ENCODE results near the gene OPTC.

Gene OPTC

GRCh38 chr1:203465146-203465798, 28.7 kb upstream of the OPTC start:
- DNase-seq (ENCODE audit: low read depth): no peak

GRCh38 chr1:203465948-203466347, 28.0 kb upstream of the OPTC start:
- no peak for DNase-seq (ENCODE audit: low read depth)

GRCh38 chr1:203466906-203467549, 26.9 kb upstream of the OPTC start:
- peak; percentile 23 for DNase-seq (ENCODE audit: low read depth)

GRCh38 chr1:203467550-203467921, 26.4 kb upstream of the OPTC start:
- DNase-seq (ENCODE audit: low read depth): peak; percentile 29

GRCh38 chr1:203468326-203468725, 25.6 kb upstream of the OPTC start:
- DNase-seq (ENCODE audit: low read depth): no peak

- no peak for DNase-seq (ENCODE audit: low read depth)
These were observed 23.7 kb upstream of the OPTC start for GRCh38 chr1:203470240-203470639.

GRCh38 chr1:203471841-203472240, 22.1 kb upstream of the OPTC start:
- no peak for DNase-seq (ENCODE audit: low read depth)

GRCh38 chr1:203473281-203473680, 20.7 kb upstream of the OPTC start:
- DNase-seq (ENCODE audit: low read depth): no peak

GRCh38 chr1:203473781-203474305, 20.1 kb upstream of the OPTC start:
- DNase-seq (ENCODE audit: low read depth): no peak

GRCh38 chr1:203475012-203475981, 18.7 kb upstream of the OPTC start, which contains the start of gene PRELP:
TSS of gene PRELP (plus strand) at chr1:203475806. CDS start at chr1:203483185, 7,379 bp downstream.
- no peak for DNase-seq (ENCODE audit: low read depth)

GRCh38 chr1:203476216-203476814, 17.6 kb upstream of the OPTC start:
- DNase-seq (ENCODE audit: low read depth): no peak

GRCh38 chr1:203477748-203478147, 16.2 kb upstream of the OPTC start:
- no peak for DNase-seq (ENCODE audit: low read depth)

- no peak for DNase-seq (ENCODE audit: low read depth)
These were observed 15.7 kb upstream of the OPTC start for GRCh38 chr1:203478231-203478630.

- no peak for DNase-seq (ENCODE audit: low read depth)
These were observed 15.0 kb upstream of the OPTC start for GRCh38 chr1:203478986-203479385.

GRCh38 chr1:203479646-203480045, 14.3 kb upstream of the OPTC start:
- no peak for DNase-seq (ENCODE audit: low read depth)

- DNase-seq (ENCODE audit: low read depth): peak; percentile 70
These were observed 13.9 kb upstream of the OPTC start for GRCh38 chr1:203480084-203480483.

GRCh38 chr1:203480525-203481084, 13.3 kb upstream of the OPTC start:
- DNase-seq (ENCODE audit: low read depth): peak; percentile 48

- no peak for DNase-seq (ENCODE audit: low read depth)
These were observed 12.8 kb upstream of the OPTC start for GRCh38 chr1:203481196-203481595.

- no peak for DNase-seq (ENCODE audit: low read depth)
These were observed 7.2 kb upstream of the OPTC start for GRCh38 chr1:203486618-203487370.

GRCh38 chr1:203488539-203488938, 5.4 kb upstream of the OPTC start:
- no peak for DNase-seq (ENCODE audit: low read depth)

GRCh38 chr1:203490607-203491006, 3.3 kb upstream of the OPTC start:
- DNase-seq (ENCODE audit: low read depth): no peak
